Purkinje cell (primary cell): ENCODE measurements around the gene MAST4. TPM values are rescaled to one million over a fixed set of nuclear protein-coding genes. Genes with fewer than 3 reads are reported as not detected.

Source experiments
- polyA plus RNA-seq: library from polyadenylated mRNA; unstranded; fragments of >200 nt; fragmentation: Nextera tagmentation; gene quantifications from 2 replicates; pipeline ENCODE4 v1.2.1, GENCODE V29; 2014

MAST4 gene
- polyA plus RNA-seq = 38.4 and 42.4 TPM in 2 replicates

GRCh38 chr5:66595756-66596635 is at the start of gene MAST4:
Gene MAST4, plus strand, starts transcription at chr5:66596393. Its CDS starts 263 bp downstream, at chr5:66596656.

GRCh38 chr5:67196537-67197059 is 600.4 kb downstream of the MAST4 start, which contains the start of gene CD180:
Gene CD180, minus strand, starts transcription at chr5:67196799. Its CDS starts 158 bp downstream, at chr5:67196641.

